Left kidney (tissue), 2 donors: Measurements from ENCODE around the gene RRP1B. TPM values are rescaled to one million over a fixed set of nuclear protein-coding genes. Genes with fewer than 3 reads are reported as not detected.

ENCODE experiments used
- DNase-seq: peaks from one replicate; pipeline ENCODE4 v3.0.0-alpha.2; 2013
- polyA plus RNA-seq: library from polyadenylated mRNA; unstranded; fragments of 120-200 nt; gene quantifications from one replicate; pipeline ENCODE4 v1.2.1, GENCODE V29; 2013; ENCODE audit not compliant: insufficient read length

The RRP1B gene
- polyA plus RNA-seq, 1 donor, result 33.7 TPM

DNA sequence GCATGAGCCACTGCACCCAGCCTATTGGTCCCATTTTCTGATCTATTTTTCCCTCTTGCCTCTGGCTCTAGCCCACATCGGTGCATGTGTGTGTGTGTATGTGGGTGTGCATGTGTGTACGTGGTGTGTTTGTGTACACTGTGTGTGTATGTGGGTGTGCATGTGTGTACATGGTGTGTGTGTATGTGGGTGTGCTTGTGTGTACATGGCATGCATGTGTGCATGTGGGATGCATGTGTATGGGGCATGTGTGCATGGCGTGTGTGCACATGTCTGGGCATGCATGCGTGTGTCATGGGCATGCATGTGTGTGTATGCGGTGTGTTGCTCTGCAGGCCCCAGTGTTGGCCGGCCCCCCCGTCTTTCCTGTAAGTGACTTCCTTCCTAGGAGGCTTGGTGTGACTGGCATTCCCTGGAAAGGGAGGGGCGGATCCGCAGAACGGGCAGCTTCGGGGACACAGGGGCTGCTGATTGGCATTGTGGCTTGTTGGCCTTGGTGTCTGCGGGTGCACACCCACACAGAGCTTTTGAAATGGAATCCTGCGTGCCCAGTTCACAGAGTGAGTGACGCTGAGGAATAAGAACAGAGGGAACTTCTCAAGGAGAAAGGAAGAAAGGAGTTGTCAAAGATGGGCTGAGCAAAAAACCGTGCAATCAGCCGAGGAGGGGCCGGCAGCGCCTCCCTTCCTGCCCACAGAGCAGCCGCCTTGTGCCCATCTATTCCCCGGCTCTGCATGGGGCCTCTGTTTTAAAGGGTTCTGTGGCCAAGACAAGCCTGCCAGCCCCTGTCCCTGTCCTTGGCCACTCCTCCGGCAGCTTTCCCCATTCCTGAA lies 67.5 kb downstream of the RRP1B start:
- no peak for DNase-seq

DNA sequence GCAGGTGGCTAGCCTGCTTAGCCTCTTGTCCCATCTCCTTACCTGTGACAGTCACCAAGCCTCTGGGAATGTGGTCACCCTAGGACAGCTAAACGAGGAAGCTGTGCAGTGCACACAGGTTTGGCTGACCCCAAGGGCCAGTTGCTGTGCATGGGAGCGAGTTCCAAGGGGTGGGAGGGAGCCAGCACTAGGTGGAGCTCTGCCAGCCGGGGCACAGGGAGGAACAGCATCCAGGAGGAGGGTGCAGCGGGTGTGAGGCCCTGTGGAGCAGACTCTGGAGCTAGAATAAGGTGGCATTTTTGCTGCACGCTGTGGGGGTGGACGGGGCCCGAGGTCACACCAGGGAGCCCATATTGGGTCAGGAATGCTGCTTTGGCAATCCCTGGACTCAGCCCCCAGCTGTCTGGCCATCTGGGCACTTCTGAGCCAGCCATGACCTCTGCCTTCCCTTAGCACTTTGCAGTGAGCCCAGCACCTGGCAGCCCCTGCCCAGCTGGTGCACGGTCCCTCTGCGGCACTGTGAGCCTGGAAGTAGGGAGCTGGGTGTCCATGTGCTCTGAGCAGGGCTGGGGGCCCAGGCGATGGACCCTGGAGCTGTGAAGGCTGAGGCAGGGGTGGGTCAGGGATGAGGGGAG lies 68.3 kb downstream of the RRP1B start:
- no peak for DNase-seq

DNA sequence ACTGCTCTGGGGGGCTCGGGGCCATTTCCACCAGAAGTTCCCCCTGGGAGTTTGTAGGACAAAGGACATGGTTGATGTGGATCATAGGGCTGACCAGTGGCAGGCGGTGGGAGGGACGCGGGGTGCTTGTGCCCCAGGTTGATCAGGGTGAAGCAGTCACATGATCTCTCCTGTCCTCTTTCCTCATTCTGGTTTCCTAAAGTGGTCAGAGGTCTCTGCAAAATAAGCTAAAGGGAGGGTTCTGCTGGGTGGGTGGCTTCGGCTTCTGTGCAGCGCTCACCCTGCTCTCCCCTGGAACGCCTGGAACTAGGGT lies 68.8 kb downstream of the RRP1B start:
- DNase-seq, result no peak

DNA sequence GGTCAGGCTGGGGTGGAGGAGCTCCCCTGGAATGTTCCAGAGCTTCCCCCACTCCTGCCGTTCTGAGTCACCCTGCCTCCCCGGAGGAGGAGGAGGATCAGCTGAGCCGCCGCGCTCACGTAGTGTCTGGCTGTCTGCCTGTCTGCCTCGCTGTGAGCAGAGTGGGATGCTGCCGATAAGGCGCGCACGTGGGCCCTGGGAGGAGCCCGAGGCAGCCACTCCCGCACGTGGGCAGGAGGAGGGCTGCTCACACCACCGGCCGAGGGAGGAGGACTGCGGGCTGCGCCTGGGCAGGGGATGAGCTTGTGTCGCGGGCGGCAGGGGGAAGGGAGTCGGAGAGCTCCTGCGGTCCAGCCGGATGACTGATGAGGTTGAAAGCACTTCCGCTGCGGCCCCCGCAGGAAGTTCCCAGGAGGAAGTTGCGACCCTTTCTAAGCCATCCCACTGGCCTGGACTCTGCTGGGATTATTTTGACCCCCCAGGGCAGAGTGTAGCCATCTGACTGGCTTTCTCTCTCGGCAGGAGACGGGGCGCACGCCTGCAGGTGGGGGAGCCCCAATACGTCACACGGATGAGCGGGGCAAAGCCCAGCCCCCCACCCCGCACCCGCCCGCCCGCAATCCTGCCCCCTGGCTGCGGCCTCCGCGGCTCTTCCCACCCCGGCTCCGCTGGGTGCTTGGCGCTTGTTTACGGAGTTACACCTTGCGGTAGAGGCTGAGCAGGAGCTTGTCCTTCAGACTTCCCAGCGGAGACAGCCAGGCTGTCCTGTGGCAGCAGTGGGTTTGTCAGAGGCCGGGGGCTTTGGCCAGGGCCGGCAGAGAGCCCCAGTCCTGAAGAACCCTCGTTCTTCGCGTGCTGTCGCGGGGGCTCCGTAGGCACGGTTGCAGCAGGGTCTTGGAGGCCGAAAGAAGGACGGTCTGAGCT lies 69.4 kb downstream of the RRP1B start:
- peak; percentile 85 for DNase-seq

DNA sequence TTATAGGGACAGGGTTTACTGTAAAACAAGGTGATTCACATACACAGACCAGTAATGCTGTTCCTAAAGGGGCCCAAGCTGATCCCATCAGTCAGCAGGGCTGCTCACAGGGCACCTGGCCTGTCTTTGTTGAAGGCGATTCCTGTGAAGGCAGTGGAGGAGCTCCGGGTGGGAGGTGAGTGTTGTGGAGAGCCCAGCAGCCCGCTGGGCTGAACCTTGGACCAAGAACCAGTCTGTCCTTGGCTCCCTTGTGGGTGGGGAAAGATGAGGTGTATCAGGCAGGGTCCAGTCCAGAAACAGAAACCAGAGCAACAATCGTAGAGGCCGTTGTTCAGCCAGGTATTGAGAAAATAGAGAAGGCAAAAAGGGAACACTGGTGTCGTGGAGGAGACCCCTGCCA lies 72.1 kb downstream of the RRP1B start:
- no peak for DNase-seq

DNA sequence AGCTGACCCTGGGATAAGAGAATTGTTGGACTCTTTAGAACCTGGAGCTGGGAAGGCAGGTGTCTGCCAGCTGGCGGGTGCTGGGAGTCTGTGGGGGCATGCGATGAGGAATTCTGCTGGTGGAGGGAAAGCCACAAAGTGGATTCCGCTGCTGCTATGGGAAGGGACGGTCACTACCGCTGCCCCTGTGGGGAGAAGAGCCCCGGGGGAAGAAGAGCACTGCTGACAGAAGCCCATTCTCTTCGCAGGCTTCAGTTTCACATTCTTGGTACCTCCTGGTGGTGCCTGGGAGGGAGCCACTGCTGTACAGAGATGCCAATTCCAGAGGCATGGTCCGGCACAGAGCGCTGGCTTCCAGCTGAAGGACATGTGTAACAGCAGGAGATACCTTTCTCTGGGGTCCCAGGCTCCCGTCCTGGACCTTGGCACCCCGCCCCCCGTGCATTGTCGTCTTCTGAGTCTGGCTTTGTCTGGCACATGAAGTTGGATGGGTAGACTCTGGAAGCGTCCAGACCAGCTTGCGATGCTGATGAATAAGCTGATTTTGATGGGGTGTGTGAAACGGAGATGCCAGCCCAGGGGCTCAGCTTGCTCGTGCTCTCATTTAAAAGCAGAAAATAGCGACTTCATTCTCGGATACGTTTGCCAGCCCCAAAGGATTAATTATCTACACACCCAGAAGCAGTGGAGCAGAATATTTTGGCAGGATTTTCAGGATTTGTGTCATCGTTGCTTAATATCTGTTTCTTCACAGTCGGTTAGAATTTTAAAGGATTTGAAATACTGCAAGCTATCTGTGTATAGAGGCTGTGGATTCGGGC lies 72.7 kb downstream of the RRP1B start:
- DNase-seq, result no peak

DNA sequence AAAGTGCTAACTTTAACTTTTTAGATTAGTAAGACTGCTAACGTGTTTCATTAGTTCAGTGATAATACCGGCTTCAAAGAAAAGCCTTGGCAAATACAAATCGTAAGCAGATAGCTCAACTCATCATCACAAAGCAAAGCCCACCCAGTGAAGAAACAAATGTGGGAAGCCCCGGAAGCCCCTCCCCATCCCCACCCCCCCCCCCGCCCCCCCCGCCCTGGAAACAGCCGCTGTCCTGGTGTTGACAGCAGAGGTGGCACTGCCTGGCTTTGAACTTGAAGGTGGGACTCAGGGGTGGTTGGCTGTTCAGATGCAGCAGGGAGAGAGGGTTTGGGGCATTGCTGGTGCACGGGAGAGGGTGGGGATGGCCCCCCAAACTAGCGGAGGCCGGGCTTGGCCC lies 73.7 kb downstream of the RRP1B start:
- DNase-seq, result no peak

DNA sequence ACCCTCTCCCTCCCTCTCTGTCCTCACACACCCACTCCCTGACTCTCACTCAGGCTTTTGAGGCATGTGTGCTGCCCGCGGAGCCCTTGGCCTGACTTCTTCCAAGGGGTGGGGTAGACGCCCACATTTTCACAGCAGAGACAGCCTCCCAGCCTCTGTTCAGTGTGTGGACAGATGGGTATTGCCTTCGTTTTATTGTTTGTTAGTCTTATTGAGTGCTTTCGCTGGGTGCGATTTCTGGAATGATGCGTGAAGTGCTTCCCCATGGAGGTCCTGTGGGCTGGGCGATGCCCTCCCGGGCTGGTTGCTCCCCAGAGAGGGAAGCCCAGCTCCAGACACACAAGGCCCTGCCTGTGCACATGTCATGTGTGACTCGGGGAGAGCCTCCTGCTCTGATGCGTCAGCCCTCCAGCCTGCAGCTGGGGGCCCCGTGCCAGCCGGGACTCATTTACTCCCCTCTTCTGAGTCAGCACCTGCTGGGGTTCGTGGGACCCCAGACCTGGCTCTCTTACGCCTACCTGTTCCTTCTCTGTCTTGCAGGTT lies 74.2 kb downstream of the RRP1B start:
- DNase-seq, result no peak

DNA sequence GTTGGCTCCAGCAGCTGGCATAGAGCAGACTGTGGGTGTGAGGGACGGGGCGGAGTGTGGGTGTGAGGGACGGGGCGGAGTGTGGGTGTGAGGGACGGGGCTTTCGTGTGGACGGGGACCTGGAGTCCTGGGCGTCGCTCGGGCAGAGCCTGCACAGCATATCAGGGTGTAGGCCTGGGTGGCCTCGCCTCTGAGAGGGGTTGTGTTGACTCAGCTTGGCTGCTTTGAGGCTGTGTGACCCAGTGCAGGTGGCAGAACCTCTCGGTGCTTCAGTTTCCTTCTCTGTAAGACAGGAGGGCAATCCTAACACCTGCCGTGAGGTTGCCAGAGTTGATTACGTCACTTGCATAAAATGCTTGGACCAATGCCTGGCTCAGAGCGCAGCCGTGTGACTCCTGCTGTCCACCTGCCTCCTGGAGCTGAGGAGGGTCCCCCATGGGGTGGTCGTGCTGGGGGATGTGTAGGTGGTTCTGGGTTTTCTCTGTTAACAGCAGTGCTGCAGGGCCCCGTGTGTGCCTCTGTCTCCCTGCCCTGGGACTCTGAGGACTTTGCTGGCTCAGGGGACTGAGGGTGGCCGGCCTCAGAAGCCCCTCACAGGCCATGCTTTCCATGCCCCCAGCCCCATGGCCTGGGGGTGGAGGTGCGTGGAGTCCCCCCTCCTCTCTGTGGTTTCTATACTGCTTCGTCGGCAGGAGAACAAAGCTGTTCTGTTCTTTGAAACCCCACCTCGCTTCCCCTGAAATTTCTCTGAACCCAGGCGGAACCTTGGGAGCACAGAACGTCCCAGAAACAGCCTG lies 75.0 kb downstream of the RRP1B start:
- DNase-seq, result no peak

DNA sequence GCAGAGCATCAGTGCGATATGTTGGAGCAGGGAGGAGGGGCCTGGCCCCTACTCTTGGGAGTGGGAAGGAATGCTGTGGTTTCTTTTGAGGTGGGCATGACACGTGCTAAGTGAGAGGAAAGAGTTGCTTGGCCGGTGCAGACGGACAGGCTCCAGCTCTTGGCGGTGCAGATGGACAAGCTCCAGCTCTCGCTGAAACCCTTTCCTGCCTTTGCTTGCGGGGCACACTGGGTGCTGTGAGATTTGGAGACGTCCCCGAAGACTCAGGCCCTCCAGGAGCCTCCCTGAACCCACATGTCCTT lies 75.5 kb downstream of the RRP1B start:
- no peak for DNase-seq

DNA sequence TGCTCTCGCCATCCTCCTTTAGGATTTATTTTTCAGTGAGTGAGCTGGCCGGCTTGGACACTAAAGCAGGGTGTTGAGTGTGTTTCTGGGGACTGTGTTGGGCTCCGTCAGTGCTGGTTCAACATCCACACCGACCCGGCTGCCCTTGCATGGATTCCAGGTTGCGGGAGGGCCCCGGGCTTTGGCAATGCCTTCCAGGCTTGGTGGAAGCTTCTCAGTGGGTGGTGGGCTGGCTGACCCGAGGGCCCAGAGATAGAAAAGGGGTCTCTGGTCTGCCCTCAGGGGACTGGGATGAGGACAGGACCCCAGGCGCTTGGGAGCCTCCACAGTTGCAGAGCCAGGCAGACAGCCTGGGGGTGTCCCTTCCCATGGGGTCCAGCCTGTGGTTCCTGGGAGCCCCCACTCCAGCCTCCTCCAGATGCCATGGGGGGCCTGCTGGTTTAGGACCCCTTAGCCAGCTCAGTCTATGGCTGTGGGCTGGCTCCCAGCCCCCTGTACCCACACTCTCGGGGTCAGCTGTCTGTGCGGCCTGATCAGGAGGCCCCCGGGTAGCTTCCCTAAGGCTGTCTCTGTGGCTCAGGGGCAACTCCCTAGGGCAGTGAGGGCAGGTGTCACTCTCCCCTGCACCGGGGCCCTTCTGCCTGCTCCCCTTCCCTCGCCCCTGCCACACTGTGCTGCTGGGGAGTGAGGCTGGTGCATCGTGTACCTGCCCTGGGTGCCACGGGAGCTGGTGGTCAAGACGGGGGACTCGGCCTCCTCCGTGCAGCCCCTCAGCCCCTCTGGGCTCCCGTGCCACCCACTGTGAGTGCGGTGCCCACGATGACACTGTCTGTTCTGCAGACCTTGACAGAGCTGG lies 76.1 kb downstream of the RRP1B start:
- DNase-seq, result no peak

DNA sequence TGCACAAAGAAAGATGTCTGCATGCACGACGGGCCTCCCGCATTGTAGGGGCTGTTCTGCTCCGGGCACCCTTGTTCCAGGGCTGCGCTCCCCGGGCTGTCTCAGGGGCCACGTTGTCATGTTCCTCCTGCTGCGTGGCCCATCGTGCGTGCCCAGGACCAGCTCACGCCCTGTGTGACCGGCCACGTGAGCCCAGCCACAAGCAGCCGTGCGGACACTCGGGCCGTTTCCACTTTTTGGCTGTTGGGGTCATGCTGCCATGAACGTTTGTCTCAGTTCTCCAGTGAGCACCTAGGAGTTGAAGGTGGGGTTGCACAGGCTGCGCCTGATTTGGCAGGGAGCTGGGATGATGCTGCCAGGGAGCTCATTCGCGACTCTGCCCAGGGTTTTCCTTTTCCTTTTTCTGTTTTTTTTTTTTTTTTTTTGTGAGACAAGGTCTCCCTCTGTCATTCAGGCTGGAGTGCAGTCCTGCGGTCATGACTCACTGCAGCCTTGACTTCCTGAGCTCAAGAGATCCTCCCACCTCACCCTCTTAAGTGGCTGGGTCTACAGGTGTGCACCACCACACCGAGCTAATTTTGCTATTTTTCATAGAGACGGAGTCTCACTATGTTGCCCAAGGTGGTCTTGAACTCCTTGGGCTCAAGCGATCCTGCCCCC lies 77.0 kb downstream of the RRP1B start:
- DNase-seq, result no peak

DNA sequence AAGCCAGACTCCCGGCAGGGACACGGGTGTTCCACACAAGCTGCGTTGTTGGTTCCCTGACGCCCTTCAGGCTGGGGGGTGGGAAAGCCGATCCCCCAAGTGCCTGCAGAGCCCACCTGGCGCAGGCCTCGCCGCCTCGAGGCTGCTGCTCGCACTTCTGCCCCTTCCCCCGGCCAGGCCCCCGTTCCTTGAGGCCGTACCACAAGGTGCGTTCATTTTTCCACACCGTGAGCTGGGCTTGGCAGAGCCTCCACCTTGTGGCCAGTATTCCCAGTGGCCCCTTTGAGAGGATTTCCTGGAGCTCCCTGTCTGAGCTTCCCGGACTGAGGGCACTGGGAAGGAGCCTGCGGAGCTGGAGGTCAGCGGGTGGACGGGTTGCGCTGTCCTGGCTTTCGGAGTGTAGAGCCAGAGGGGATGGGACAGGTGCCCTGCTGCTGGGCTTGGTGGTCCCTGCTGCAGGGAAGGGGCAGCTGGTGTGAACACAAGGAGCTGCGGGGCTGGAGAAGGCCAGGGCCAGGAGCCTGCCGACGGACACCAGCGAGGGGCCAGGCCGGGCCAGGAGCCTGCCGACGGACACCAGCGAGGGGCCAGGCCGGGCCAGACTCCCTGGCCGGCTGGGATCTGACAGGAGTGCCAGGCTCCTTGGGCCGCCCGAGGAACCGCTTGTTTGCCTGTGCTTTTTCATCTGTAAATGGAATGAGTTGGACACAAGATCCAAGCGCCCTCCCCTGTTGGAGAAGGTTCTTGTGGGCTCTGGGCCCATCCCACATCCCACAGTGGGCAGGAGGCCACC lies 78.0 kb downstream of the RRP1B start:
- no peak for DNase-seq

DNA sequence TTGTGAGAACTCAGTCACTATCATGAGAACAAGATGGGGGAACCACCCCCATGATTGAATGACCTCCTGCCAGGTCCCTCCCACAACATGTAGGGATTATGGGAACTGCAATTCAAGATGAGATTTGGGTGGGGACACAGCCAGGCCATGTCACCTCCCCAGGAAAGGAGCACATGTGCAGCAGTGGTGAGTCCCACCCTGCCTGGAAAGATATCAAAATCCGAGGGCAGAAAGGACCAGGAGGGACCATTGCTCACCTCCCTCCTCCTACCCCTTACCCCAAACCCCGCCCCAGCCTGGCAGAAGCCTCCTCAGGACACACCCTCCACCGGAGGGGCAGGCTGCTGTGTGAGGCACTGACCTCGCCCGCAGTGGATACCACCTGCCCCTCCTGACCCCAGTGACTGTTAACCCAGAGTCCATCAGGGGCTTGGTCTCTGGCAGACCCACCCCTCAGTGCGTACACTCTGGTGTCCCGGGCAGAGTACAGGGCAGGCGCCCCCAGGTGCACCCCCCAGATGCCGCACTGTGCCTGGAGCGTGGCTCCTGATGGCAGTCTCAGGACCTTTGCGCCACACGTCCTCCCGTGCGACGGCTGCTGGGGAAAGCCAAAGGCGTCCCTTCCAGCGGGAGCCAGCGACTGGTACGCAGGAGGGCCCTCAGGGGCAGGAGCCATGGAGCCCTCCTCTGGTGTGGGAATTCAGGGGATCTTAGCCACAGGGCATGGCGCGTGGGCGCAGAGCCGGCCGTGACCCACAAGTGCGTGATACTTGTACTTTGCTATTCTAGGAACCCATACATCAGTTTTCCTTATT lies 80.5 kb downstream of the RRP1B start:
- no peak for DNase-seq

DNA sequence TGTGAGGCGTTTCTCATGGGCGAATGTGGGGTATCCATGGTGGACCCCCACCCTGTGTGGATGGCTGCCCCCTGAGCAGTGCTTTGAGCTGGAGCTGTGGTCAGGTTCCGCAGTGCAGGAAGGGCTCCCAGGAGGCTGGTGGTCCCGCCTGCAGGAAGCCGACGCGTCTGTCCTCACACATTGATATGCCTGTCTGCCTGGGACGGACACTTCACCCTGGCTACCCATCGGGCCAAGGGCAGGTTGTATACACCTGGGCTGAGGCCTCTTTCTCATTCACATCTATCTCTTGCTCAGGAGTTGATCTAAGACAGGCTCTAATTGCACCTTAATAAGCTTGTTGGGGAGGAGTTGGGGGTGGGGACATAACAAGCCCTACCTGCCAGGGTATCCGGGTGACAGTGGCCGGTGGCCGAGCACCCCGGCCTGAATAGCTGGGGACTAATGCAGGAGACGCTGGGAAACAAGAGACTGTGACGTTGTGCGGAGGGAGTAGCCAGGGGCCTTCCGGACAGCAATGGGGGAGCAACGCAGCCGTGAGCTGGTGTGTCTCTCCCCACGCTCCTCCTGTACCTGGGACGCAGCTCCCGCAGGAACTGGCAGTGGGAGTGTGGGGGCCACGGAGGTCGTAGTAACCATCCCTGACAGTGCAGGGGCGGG lies 81.3 kb downstream of the RRP1B start:
- no peak for DNase-seq

DNA sequence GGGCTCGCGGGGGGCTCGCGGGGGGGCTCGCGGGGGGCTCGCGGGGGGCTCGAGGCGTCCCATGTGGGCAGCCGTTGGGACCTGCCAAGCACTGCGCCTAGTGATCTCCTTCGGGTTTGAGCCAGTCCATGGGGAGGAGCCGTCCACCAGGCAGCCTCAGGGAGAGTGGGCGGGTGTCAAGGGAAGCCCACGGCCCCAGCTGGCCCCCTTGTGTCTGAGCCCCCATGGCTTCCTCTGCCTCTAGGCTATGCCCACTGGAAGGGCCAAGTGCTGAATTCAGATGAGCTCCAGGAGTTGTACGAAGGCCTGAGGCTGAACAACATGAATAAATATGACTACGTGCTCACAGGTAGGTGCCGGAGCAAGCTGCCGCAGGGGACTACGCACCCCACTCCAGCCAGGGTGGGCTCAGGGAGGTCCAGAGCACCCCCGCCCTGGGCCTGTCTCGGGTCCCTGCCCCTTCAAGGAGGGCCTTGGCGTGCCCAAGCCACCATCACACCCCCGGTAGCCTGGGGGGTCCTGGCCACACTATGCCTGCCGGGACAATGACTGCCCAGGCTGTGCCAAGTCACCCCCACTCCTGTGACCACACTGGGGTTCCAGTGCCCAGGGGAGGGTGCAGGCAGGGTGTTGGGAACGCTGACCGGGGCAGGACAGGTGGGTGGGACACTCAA lies 82.2 kb downstream of the RRP1B start:
- no peak for DNase-seq

DNA sequence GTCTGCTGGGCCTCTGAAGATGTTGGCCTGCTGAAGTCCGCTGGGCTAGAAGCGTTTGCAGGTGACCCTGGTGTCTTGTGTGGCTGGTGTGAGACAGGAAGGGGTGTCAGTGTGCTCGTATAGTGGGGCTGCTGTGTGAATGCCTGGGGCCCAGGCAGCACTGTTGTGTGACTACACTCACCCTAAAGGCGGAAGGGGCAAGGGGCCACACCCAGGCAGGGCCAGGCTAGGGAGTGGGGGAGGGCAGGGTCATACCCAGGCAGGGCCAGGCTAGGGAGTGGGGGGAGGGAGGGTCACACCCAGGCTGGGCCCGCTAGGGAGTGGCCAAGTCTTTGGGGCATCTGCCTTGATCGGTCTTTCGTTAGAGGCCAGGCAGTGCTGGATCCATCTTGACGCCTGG lies 84.6 kb downstream of the RRP1B start:
- DNase-seq, result no peak
